GM12875 (cell line): ENCODE data around the gene ENOX1.

Experiments used
- H3K4me3 ChIP-seq: one replicate; pipeline ENCODE4 v1.5.1; 2011; ENCODE audit warnings: low read depth, low read length, control low read depth
- CTCF ChIP-seq: IDR thresholded peaks from 2 replicates; pipeline ENCODE4 v1.5.1; 2011; ENCODE audit warnings: low read depth, mild to moderate bottlenecking, control low read depth, inconsistent platforms, low read length, moderate library complexity, borderline replicate concordance; ENCODE audit not compliant: insufficient read depth

ENOX1 gene

GRCh38 chr13:43682701-43683100 is 104.1 kb downstream of the ENOX1 start:
- TF ChIP-seq CTCF, result no peak
- no peak overlapping the region for H3K4me3 ChIP-seq

- no peak overlapping the region for H3K4me3 ChIP-seq
- TF ChIP-seq CTCF, result no peak
Measured at GRCh38 chr13:43676320-43676719, 110.5 kb downstream of the ENOX1 start.

GRCh38 chr13:43675577-43675976 is 111.2 kb downstream of the ENOX1 start:
- H3K4me3 ChIP-seq, result no peak overlapping the region
- no peak for TF ChIP-seq CTCF

- TF ChIP-seq CTCF, result no peak
- H3K4me3 ChIP-seq, result no peak overlapping the region
Measured at GRCh38 chr13:43669964-43670363, 116.8 kb downstream of the ENOX1 start.

- TF ChIP-seq CTCF, result no peak
- H3K4me3 ChIP-seq, result no peak overlapping the region
Measured at GRCh38 chr13:43669101-43669500, 117.7 kb downstream of the ENOX1 start.

GRCh38 chr13:43666403-43666802 is 120.4 kb downstream of the ENOX1 start:
- no peak for TF ChIP-seq CTCF
- H3K4me3 ChIP-seq, result no peak overlapping the region

- H3K4me3 ChIP-seq, result no peak overlapping the region
- no peak for TF ChIP-seq CTCF
Measured at GRCh38 chr13:43665388-43665787, 121.4 kb downstream of the ENOX1 start.
